Measurements from ENCODE around the gene CDH23. TPM values are rescaled to one million over a fixed set of nuclear protein-coding genes. Genes with fewer than 3 reads are reported as not detected.
A peak's percentile ranks its signal among the peaks of the same experiment; 100 is the strongest.

Gene CDH23
- total and polyA plus RNA-seq, 2 donors from 2014 or later = 1.1 to 6.4 TPM

DNA sequence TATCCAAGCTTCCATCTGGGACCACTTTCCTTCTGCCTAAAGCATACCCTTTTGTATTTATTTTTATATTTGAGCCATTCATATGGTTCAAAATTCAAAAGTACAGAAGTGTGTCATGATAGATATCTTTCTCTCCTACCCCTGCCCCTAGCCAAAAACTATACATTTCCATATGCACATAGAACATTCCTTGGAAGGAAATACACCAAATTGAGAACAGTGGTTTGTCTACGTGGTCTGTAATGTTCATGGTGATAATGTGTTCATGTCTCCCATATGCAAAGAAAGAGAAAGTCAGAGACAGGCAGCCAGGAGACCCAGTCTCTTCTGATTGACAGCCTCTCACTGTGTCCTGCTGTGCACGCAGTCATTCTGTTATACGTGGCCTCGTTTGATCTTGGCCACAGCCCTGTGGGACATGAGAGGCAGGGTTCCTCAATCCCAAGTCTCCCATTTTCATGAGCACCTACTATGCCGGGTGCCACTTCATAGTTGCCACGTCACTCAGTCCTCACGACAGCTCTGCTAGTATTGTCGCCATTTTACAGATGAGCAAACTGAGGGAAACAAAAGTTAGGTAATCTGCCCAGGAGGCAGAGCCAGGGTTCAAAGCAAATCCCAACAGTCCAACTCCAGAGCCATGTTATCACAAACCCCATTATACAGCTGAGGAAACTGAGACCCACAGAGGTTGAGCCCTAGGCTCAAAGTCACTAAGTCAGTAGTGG, 8.0 kb upstream of the CDH23 start:
- TF ChIP-seq, protein P1, sequence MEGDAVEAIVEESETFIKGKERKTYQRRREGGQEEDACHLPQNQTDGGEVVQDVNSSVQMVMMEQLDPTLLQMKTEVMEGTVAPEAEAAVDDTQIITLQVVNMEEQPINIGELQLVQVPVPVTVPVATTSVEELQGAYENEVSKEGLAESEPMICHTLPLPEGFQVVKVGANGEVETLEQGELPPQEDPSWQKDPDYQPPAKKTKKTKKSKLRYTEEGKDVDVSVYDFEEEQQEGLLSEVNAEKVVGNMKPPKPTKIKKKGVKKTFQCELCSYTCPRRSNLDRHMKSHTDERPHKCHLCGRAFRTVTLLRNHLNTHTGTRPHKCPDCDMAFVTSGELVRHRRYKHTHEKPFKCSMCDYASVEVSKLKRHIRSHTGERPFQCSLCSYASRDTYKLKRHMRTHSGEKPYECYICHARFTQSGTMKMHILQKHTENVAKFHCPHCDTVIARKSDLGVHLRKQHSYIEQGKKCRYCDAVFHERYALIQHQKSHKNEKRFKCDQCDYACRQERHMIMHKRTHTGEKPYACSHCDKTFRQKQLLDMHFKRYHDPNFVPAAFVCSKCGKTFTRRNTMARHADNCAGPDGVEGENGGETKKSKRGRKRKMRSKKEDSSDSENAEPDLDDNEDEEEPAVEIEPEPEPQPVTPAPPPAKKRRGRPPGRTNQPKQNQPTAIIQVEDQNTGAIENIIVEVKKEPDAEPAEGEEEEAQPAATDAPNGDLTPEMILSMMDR (IDR thresholded peaks at IDR 0.05; ENCODE audit: borderline replicate concordance, extremely low read depth, insufficient read depth) = no peak
- FAIRE-seq = no peak
- H3K9me3 ChIP-seq (ENCODE audit: control insufficient read depth in 2 of 3, insufficient read depth in 1 of 3, low read length in 3 of 3) = no peaks in the 10 kb centered on the region
- H3K9ac ChIP-seq (ENCODE audit: low read length in 3 of 3) = no peak overlapping the region
- H3K27me3 ChIP-seq (ENCODE audit: control insufficient read depth, insufficient read depth, low read length) = no peaks in the 10 kb centered on the region
- no peak overlapping the region for H3K27ac ChIP-seq (ENCODE audit: low read depth in 2 of 2, low read length in 2 of 2)
- no peak overlapping the region for H3K4me3 ChIP-seq (ENCODE audit: low read length in 3 of 3)
- no peak for DNase-seq
- no peaks in the 10 kb centered on the region for H3K4me1 ChIP-seq (ENCODE audit: control insufficient read depth in 2 of 3, insufficient read depth in 2 of 3, low read depth in 1 of 3, low read length in 3 of 3)
- intact Hi-C loops (cut with DNase I) = no loop called here
- no peaks in the 10 kb centered on the region for H3K36me3 ChIP-seq (ENCODE audit: control insufficient read depth in 2 of 3, insufficient read depth in 3 of 3, low read length in 3 of 3)

DNA sequence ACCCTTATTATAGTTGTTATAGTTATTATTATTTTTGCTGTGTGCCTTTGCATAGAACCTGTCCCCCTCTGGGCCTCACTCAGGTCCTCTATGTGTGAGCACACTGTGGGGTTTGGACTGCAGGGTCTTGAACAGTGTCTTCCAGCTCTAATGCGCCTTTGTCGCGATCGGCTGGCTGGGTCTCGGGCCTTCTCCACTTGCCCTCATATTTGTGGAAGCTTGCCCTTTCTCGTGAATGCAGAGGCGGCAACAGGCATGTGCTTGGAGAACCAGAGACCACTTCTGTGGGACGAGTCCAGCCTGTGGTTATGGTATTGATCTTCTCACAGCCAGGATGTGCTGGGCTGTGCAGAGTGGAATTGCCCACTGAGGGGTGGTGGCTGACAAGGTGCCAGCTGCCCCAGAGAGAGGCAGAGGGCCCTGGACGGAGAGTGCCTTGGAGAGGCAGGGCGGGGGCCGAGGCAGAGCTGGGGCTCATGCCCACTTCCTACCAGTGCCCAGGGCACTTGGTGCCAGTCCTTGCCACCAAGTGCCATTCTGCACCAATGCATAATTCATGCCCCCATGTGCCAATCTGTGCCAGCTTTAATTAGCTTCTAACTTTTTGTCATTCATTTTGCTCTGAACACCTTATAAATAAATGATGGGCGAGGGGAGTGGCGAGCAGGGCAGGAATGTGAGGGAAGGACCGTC, 6.8 kb upstream of the CDH23 start:
- TF ChIP-seq, protein P1 (IDR thresholded peaks at IDR 0.05; ENCODE audit: borderline replicate concordance, extremely low read depth, insufficient read depth) = no peak
- intact Hi-C loops (cut with DNase I) = no loop called here
- DNase-seq = peak in 1 of 5 donors; percentile 11

DNA sequence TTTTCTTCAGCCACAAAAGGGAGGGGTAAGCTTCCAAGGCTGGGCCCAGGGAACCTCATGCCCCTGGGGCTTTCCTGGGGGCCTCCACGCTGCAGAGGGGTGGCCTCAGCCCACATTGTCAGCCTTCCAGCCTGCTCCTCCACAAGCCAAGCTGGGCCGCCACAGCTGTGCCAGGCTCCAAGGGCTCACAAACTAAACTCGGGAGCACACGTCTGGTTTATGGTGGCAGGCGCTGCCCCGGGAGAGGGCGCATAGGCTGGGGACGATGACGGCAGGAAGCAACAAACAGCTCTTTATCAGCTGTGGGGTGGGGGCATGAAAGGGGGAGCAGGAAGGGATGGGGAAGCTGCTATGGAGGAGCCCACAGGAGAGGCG, 6.3 kb upstream of the CDH23 start:
- H3K36me3 ChIP-seq (ENCODE audit: control insufficient read depth in 2 of 3, insufficient read depth in 3 of 3, low read length in 3 of 3) = no peaks in the 10 kb centered on the region
- H3K27ac ChIP-seq (ENCODE audit: low read depth in 2 of 2, low read length in 2 of 2) = no peak overlapping the region
- H3K27me3 ChIP-seq (ENCODE audit: control insufficient read depth, insufficient read depth, low read length) = no peaks in the 10 kb centered on the region
- peak in 1 of 5 donors; percentile 26 for DNase-seq
- no peak for FAIRE-seq
- no peak overlapping the region for H3K4me3 ChIP-seq (ENCODE audit: low read length in 3 of 3)
- H3K9ac ChIP-seq (ENCODE audit: low read length in 3 of 3) = no peak overlapping the region
- intact Hi-C loops (cut with DNase I) = no loop called here
- H3K4me1 ChIP-seq (ENCODE audit: control insufficient read depth in 2 of 3, insufficient read depth in 2 of 3, low read depth in 1 of 3, low read length in 3 of 3) = no peaks in the 10 kb centered on the region
- H3K9me3 ChIP-seq (ENCODE audit: control insufficient read depth in 2 of 3, insufficient read depth in 1 of 3, low read length in 3 of 3) = no peaks in the 10 kb centered on the region
- TF ChIP-seq, protein P1 (IDR thresholded peaks at IDR 0.05; ENCODE audit: borderline replicate concordance, extremely low read depth, insufficient read depth) = no peak

More for the DNA sequence above, 6.8 kb upstream of the CDH23 start:
- Histone ChIP-seq H3K9me3 (ENCODE audit: control insufficient read depth in 2 of 3, insufficient read depth in 1 of 3, low read length in 3 of 3) (no peaks in the 10 kb centered on the region), H3K27me3 (ENCODE audit: control insufficient read depth, insufficient read depth, low read length) (no peaks in the 10 kb centered on the region), H3K27ac (ENCODE audit: low read depth in 2 of 2, low read length in 2 of 2) (no peak overlapping the region), H3K4me1 (ENCODE audit: control insufficient read depth in 2 of 3, insufficient read depth in 2 of 3, low read depth in 1 of 3, low read length in 3 of 3) (no peaks in the 10 kb centered on the region), H3K9ac (ENCODE audit: low read length in 3 of 3) (no peak overlapping the region), H3K4me3 (ENCODE audit: low read length in 3 of 3) (no peak overlapping the region), H3K36me3 (ENCODE audit: control insufficient read depth in 2 of 3, insufficient read depth in 3 of 3, low read length in 3 of 3) (no peaks in the 10 kb centered on the region)
- no peak for FAIRE-seq

Measured in kidney (tissue), 14 donors.